Activated CD4-positive, alpha-beta T cell treated with anti-CD3 and anti-CD28 coated beads for 24 hours (primary cell): ENCODE results near the gene CST3.
"Not testable (repeated sequence)": the region's sequence is repeated elsewhere in the genome, so short reads cannot be mapped to it uniquely, and the experiment has no call there.

Experiments
- DNase-seq, 2 donors: peaks; one replicate each; pipeline ENCODE4 v3.0.0-alpha.2; 2020; ENCODE audit warnings: low read depth in 2 of 2

Gene CST3

GRCh38 chr20:23662276-23662870, 24.6 kb upstream of the CST3 start:
- DNase-seq: no peak

DNA sequence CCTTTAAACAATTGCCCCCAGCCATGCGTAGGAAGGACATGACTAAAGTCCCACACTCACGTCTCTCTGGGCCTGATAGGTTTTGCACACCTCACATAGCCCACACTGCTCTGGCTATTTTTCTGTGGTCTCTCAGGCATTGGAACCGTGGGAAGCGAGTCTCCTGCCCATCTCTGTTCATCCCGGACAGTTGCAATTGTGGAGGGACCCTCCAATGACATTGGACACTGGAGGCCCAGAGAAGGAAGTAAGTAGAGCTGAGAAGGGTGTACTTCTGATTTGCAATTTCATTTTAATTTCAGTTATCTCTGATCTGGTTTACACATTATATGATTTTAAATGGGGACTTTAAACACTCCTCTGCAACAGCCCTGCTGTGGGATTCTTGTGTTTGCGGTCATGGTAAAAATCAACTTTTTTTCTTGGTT, 23.3 kb upstream of the CST3 start:
- no peak for DNase-seq

DNA sequence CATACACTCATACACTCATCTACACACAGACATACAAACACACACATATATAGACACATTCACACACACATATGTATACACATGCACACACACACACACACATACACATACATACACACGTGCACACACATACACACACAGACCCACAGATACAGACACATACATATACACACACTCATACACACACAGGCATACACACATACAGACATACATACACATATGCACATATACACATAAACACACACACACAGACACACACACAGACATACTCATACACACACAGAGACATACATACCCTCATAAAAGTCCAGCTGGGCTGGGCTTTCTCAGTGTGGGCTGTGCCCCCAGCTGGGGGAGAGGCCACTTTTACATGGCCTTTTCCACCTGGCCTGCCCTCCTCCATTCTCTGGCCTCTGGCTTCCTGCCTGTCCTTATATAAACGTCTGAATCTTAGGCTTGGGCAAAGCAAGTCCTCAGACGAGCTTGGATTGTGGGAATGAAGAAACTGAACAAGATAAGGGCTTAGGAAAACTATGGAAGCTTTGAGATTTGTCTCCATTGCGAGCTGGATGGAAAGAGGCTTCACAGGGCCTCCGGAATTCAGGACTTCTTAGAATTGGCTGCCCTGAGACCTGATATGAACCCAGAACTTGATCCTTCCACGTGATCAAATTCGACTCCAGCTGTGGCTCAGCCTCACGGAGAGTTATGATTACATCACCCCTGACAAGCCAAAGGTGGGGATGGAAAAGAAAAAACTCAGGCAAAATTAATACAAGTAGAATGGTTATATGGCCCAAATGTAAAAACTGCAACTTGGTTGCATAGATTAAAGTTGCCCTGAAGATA, 22.5 kb upstream of the CST3 start:
- no peak for DNase-seq

GRCh38 chr20:23659610-23659988, 21.8 kb upstream of the CST3 start:
- DNase-seq: not testable (repeated sequence)

GRCh38 chr20:23658989-23659609, 21.3 kb upstream of the CST3 start:
- DNase-seq: no peak

GRCh38 chr20:23658336-23658735, 20.6 kb upstream of the CST3 start:
- no peak for DNase-seq

GRCh38 chr20:23657202-23657601, 19.4 kb upstream of the CST3 start:
- no peak for DNase-seq

DNA sequence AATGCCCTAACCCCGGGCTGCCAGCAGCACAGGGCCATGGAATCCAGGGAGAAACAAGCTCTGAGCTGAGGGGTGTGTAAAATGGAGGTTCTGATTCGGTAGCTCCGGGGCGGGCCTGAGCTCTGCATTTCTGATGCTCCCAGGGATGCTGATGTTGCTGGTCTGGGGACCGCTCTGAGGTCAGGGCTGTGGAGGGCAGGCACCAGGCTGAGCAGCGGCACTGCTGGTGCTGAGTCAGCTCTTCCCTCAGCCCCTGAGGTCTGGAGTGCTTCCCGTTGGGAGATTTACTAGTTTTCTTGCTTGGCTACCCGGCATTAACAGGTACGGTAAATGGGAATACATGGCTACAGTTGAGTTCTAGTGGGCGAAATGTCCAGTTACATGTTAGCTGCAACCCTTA, 18.6 kb upstream of the CST3 start:
- no peak for DNase-seq

- DNase-seq: no peak
Observed at GRCh38 chr20:23655491-23656211, 17.9 kb upstream of the CST3 start.

GRCh38 chr20:23654717-23655116, 17.0 kb upstream of the CST3 start:
- no peak for DNase-seq

DNA sequence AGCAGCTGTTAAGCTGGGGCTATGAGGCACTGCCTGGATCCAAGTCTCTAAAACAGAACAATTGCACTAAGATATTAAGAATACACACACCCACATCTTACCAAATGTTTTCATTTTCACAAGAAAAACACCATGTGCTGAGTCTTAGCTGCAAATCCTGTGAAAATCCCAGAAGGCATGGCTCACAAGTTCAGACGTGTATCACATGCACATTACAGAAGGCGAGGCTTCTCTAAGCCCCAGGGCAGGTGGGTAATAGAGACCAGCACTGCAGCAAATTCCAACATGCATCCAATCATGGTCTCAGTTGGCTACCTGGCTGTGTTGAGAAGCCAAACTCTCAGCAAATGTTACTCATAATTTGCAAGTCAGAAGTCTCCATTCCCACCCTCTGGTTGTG, 16.2 kb upstream of the CST3 start:
- no peak for DNase-seq

DNA sequence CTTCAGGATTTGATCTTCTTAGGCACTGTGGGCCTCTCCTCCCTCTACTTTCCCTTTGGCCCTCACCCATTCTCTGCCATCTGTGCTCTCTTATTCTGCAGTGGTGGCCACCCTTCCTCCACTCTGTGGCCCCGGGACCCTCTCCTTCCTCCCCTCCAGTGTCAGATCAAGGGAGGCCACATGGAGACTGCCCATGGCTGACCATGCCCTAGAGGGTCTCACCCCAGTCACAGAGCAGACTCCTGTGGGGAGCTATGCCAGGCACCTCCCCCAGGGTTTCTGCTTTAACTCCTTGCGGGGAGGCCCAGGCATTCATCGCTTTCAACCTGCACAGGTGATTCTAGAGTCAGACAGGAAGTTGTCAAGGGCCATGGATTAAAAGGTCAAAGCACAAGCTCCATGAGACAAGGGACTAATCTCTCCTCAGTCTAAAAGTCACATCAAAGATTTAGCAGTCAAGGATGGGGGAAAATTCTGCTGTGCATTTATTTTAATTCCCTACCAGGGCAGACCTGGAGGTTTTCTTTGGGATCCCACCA, 15.7 kb upstream of the CST3 start:
- no peak for DNase-seq

DNA sequence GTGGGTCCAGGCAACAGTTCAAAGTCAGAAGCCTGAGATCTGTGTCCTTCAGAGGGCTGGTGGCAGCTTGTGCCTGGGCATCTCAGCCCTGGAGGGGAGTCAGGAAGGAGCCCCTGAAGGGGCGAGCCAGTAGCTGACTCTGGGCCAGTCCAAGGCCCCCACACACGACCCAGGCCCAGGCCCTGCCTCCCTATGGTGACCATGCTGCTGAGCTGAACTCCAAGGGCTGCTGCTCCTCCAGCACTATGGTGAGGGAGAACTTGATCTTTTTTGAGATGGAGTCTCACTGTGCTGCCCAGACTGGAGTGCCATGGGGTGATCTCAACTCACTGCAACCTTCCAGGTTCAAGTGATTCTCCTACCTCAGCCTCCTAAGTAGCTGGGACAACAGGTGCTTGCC, 15.2 kb upstream of the CST3 start:
- no peak for DNase-seq

DNA sequence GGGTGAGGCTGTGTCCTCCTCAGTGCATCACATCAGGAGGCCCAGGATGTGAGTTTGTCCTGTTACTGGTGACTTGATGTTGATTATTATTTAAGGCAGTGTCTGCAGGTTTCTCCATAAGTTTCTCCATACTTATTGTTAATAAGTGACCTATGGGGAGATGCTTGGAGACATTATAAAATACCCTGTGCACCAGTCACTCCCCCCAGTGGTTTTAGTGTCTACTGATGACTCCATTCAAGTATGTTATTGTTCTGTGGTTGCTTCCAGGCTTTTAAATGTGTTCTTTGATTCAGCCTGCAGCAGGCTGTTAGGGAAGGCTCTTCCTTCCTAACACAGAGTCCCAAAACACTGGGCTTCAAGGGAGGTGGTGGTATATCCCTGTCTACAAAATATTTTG, 14.6 kb upstream of the CST3 start:
- no peak for DNase-seq

- DNase-seq: no peak
Observed at GRCh38 chr20:23651117-23651516, 13.4 kb upstream of the CST3 start.

GRCh38 chr20:23649830-23650417, 12.2 kb upstream of the CST3 start:
- no peak for DNase-seq

GRCh38 chr20:23649242-23649641, 11.5 kb upstream of the CST3 start:
- DNase-seq: no peak

GRCh38 chr20:23647346-23647745, 9.6 kb upstream of the CST3 start:
- DNase-seq: no peak

DNA sequence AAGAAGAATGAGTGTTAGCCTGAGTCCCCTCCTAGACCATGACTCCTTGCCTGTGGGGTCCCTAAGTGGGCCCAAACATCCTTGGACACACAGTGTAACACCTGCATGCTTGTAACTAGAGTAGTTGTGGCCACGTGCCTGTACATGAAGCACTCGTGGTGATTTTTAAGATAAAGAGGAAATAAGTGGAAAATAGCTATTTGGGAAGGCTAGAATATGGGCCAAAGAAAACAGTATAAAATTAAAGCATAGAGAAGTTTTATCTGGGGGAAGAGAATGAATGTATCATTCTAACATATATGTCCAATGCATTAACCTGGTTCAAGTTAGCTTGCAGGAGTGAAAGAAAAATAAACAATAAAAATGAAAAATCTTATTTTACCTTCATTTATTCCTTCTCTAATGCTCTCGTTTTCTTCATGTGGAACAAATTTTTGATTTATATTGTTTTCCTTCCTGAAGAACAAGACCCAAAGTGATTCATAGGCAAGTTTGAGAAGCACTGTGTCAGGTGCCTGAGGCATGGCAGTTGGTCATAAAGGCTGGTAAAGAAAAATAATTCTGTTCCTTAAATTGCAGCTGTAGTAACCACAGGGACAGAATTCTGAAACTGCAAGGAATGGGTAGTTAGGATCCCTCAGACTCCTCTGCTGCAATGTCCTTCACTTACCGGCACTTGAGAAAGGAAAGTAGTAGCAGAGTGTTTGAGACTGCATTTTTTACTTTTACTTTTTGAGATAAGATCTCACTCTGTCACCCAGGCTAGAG, 8.5 kb upstream of the CST3 start:
- no peak for DNase-seq

GRCh38 chr20:23645575-23645974, 7.8 kb upstream of the CST3 start:
- DNase-seq: no peak

GRCh38 chr20:23644164-23644563, 6.4 kb upstream of the CST3 start:
- no peak for DNase-seq
